Muscle of back (tissue), 11 donors: ENCODE data around the gene ADGRD2. TPM values are rescaled to one million over a fixed set of nuclear protein-coding genes. Genes with fewer than 3 reads are reported as not detected.

ENCODE experiments used
- DNase-seq, 3 donors: peaks; one replicate each; pipeline versions ENCODE4 v3.0.0 to v3.0.0-alpha.2; 2013
- polyA plus RNA-seq, 10 donors: library from polyadenylated mRNA; unstranded; fragments of 120-200 nt; gene quantifications; one replicate each; pipeline ENCODE4 v1.2.1, GENCODE V29; 2013; ENCODE audit not compliant: insufficient read length in 10 of 10

The ADGRD2 gene
- polyA plus RNA-seq, 10 donors = 0.12 to 0.15 TPM; not detected in 8

GRCh38 chr9:124496463-124496862 is 46.2 kb downstream of the ADGRD2 start:
- DNase-seq = no peak

DNA sequence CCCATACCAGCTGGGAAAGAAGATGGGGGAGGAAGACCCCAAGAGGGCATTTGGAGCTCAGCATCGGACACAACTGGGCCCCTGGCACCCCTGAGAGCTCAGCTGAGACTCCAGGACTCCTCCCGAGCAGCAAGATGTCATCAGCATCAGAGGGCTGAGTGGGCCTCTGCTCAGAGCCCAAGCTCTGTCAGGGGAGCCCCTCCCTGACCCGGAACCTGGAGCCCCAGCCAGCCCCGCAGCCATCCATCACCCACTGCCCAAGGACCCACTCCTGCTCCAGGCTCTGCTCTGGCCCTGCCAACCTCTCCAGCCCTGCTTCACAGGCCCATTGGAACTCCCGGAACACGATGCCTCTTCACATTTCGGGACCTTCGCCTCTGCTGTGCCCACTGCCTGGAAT is 47.2 kb downstream of the ADGRD2 start:
- no peak for DNase-seq

- DNase-seq = no peak
Measured at GRCh38 chr9:124498040-124498439, 47.8 kb downstream of the ADGRD2 start.

- no peak for DNase-seq
Measured at GRCh38 chr9:124498499-124499146, 48.4 kb downstream of the ADGRD2 start.

DNA sequence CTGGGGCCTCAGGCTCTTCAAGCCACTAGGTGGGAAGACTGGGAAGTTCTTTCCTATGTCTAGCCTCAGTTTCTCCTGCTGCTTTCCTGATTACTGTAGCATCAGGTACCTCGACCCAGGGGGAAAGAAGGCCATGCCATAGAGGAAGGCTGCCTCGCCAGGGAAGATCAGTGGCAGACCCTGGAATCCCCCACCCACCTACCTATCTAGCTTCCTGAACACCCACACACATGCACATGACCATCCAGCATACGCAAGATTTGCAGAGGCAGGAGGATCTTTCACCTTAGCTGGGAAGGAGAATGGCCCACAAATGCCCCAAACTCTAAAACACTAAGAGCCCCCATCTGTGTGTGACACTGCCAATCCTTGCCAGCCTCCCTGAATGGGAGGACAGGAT is 49.0 kb downstream of the ADGRD2 start:
- DNase-seq = no peak

DNA sequence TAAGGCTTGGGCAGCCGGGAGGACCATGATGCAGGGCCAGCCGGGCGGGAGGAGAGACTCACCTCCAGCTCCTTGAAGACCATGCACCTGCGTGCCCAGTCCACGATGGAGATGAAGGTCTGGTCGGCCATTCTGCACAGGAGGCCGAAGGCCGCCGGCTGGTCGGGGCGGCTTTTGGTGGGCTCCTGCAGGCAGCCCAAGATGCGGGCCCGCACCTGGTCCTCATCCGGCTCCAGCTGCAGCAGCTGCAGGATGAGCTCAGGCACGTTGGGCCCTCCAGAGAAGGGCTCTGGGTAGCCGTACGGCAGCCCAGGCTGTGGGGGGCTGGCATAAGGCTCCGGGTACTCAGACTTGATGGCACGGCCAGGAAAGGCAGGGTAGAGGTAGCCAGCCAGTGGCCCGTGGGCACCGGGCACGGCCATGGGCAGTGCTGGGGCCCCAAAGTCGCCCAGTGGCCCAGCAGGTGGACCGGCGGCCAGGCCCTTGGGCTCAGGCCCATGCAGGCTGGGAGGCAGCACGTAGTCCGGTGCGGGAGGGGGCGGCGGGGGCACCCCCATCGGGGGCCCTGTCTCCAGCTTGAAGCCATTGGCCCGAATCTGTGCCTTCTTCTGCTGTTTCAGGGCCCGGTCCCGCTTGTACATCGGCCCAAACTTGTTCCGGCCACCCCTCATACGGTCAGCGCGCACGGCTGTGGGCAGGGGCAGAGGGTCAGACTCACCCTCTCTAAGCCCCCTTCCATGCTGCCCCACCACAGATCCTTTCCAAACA is 50.0 kb downstream of the ADGRD2 start:
- no peak for DNase-seq

GRCh38 chr9:124500796-124501611 is 50.8 kb downstream of the ADGRD2 start:
- no peak for DNase-seq

GRCh38 chr9:124501771-124502320 is 51.6 kb downstream of the ADGRD2 start:
- no peak for DNase-seq

DNA sequence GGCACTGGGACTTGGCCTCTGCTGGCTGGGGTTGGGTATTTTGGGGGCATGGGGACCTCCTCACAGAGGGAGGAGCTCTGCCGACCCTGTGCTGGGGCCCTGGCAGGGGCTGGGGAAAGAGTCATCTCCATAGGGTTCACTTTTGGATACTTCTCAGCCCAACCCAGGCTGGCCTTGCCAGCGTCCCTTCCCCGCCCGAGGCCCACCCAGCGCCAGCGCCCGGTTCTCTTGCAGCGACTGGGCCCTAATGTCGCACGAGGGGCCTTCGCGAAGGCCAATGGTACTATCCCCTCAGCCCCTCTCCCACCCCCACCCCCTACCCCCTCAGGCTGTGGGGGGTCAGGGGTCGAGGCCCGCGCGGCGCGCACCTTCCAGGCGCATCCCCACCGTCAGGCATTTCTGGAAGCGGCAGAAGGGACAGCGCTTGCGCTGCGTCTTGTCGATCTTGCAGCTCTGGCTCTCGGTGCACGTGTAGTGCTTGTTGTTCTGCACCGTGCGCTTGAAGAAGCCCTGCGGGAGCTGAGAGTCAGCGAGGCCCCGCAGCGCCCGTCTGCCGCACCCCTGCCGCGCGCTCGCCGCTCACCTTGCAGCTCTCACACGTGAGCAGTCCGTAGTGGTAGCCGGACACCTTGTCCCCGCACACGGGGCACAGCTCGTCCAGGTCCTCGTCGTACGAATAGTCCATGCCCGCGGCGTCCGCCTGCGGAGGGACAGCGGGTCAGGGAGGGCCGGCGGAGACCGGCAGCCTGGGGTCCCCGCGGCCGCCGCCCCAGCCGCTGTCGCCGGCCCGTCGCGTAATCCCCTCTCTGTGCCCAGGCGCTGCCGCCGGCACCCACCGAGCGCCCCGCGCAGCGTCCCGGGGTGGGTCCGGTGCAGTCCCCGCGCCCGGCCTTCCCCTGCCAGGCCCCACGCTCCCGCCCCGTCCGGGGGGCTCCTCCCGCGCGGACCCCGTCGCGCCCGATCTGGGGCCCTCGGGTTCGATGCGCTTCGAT is 52.8 kb downstream of the ADGRD2 start:
- DNase-seq = peak in 1 of 3 donors; percentile 54

DNA sequence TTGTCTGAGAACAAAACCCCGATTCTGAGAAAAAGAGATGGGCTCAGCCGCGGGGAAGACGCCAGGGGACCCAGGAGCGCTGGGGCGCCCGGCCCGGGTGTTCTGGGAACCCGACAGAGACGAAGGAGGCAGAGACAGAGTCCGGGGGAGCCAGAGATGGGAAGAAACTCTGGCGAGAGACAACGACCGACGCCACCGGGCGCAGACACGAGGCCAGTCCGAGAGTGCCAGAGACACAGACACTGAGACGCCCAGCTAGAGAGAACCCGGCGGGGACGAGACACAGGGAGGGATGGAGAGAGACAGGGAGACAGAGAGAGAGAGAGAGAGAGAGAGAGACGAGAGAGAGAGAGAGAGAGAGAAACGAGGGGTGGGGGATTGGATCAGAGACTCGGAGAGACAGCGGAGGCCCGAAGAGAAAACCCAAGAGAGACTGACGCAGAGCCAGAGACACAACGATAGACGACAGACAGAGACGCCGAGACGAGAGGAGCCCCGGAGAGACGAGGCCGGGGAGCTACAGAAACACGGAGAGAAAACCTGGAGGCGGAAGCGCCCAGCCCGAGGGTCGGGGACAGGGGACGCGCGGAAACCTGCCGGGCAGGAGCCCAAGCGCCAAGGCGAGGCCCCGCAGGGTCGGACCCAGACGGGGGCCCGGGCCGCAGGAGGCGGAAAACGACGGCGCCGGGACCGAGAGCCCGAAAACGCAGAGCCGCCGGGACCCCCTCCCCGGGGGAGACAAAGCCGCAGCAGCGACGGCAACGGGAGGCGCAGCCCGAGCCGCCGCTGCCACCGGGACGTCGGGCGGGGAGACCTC is 53.7 kb downstream of the ADGRD2 start:
- DNase-seq = peak in 1 of 3 donors; percentile 56

DNA sequence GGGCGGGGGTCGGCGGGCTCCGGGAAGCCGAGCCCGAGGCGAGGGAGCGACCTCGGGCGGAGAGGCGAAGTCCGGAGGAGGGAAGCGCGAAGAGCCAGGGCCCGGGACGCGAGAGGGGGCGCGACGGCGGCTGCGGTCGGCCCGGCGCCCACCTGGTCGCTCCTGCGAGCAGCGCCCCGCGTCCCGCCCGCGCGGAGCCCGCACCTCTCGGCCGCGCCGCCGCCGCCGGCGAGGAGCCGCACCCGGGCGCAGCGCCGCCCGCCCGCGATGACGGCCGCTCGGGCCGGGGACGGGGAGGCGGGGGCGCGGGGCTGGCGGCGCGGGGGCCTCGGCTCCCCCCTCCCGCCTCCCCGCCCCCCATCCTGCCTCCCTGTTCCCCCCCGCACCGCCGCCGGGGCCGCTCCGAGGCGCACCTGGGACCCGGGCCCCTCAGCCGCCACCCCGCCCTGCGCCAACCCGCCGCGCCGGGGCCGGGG is 54.3 kb downstream of the ADGRD2 start:
- no peak for DNase-seq

DNA sequence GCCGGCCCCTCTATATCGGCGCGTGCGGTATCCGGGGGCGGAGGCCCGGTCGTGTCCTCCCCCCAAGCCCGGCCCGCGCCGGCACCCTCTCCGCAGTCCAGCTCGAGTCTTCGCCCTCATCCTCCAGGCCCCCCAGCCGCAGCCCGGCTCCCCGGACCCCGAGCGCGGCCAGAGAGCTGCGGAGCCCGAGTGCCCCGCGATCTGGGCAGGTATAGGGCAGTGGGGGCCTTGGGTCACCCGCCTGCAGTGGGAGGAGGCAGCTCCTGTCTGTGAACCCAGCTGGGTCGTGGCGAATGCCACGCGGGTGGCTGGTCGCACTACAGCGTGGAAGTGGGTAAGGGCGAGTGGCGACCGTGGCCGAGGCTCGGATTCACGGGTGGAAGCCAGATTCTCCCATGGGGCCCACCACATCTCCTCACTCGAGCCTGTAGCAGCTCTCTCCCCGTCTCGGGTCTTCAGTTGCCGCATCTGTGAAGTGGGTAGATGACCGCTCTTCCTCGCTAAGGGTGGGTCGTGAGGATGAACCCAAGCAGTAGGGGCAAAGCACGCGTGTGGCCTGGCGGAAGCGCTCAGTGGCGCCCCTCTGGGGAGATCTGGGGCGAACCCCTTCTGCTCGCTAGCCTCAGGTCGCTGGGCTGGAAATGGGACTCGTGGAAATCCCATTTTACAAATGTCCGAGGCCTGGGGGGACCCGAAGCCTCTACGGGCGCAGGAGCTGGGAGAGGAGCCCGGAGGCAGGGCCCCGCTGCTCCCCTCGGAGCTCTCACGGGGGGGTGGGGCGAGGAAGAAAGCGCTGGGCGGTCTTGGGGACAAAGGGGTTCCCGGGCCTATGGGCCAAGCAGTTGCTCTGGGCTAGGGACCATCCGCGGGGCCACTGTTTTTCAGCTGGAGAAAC is 55.0 kb downstream of the ADGRD2 start:
- peak in 1 of 3 donors; percentile 14 for DNase-seq

- no peak for DNase-seq
Measured at GRCh38 chr9:124505901-124506346, 55.7 kb downstream of the ADGRD2 start.

DNA sequence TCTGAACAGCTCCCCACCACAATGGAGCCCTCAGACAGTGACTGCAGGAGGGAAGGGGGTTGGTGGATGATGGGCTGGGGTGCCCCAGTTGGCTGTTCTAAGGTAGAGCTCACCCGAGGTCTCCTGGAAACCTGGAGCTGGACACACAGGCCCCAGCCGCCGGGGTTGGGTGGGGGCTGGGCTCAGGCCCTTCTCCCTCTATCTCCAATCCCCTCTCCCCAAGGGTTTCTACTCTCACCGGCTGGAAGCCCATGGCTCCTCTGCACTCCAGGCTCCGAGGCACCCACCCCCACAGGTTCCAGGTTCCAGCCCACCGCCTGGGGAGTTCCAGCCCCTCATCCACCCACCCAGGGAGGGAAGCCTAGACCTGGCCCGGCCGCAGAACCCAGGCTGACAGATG is 56.2 kb downstream of the ADGRD2 start:
- no peak for DNase-seq

- DNase-seq = no peak
Measured at GRCh38 chr9:124506931-124507879, 57.0 kb downstream of the ADGRD2 start, which contains the start of gene NR5A1. Gene NR5A1, minus strand, starts transcription at chr9:124507399. Its CDS starts 4,004 bp downstream, at chr9:124503395.

DNA sequence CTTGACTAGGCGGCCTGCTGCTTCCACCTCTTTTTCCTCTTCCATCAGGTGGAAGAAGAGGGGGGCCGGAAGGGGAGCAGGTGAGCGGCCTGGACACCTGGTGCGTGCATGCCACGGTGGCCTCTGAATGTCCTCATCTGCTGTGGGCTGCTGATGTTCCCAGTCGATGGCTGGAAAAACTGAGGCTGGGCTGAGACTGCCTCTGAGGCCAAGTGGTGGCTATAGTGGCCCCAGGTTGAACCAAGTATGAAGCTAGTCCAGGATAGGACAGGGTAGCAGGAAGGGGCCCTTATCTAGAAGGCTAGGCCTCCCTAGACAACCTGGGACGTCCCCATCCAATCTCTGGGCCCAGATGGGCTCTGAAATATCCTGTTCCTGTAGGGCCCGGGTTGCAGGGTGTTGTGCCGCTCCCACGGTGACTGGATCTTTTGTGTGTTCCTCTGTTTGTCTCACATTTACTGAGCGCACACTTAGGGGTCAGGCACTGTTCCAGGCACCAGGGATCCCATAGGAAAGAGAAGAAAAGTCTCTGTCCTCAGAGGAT is 57.7 kb downstream of the ADGRD2 start:
- no peak for DNase-seq
